Esophagus muscularis mucosa (tissue), 4 donors: Measurements from ENCODE around the gene PIP4K2A. TPM values are rescaled to one million over a fixed set of nuclear protein-coding genes. Genes with fewer than 3 reads are reported as not detected.

Experiments
- DNase-seq: peaks from one replicate; pipeline ENCODE4 v3.0.0-alpha.2; 2017; ENCODE audit errors: extremely low spot score
- H3K27ac ChIP-seq, 4 donors: fragments of 200-600 bp; sonication (generic); replicated peaks in 1 of 4; 1 replicate in 3 of 4; 2 replicates in 1 of 4; pipeline ENCODE4 v1.5.1; 2016 to 2019; ENCODE audit warnings: mild to moderate bottlenecking in 1 of 4
- H3K27me3 ChIP-seq, 4 donors: fragments of 200-600 bp; sonication (generic); one replicate each; pipeline versions ENCODE4 v1.5.1 to v1.6.0; 2016 to 2019
- H3K36me3 ChIP-seq, 4 donors: fragments of 200-600 bp; sonication (generic); one replicate each; pipeline ENCODE4 v1.5.1; 2016 to 2019
- H3K4me1 ChIP-seq, 4 donors: fragments of 200-600 bp; sonication (generic); one replicate each; pipeline ENCODE4 v1.5.1; 2016 to 2019
- H3K4me3 ChIP-seq, 4 donors: fragments of 200-600 bp; sonication (generic); 1 replicate in 2 of 4; 2 replicates in 2 of 4; pipeline ENCODE4 v1.5.1; 2016 to 2019; ENCODE audit warnings: mild to moderate bottlenecking in 4 of 4, moderate library complexity in 1 of 4
- H3K9me3 ChIP-seq, 4 donors: fragments of 200-600 bp; sonication (generic); 1 replicate in 3 of 4; 2 replicates in 1 of 4; pipeline ENCODE4 v1.5.1; 2016 to 2019
- CTCF ChIP-seq, 3 experiments: fragments of 200-600 bp in 2 of 3; fragments of 450-650 bp in 1 of 3; sonication (generic) in 2 of 3; IDR thresholded peaks; one replicate each; pipeline ENCODE4 v1.5.1; 2017 to 2019; ENCODE audit warnings: antibody characterized with exemption in 3 of 3, mild to moderate bottlenecking in 2 of 3, moderate library complexity in 1 of 3
- EP300 ChIP-seq: sonication (generic); formaldehyde crosslinking; IDR thresholded peaks from one replicate; pipeline ENCODE4 v1.6.1; 2017; ENCODE audit warnings: antibody characterized with exemption
- POLR2A ChIP-seq: fragments of 450-650 bp; IDR thresholded peaks from one replicate; pipeline ENCODE4 v1.6.1; 2017; ENCODE audit warnings: antibody characterized with exemption, moderate library complexity, mild to moderate bottlenecking, low read depth
- POLR2AphosphoS5 ChIP-seq, 2 donors: sonication (generic); formaldehyde crosslinking; IDR thresholded peaks; one replicate each; pipeline ENCODE4 v1.6.1; 2017; ENCODE audit warnings: antibody characterized with exemption in 2 of 2
- WGBS: methylation state at CpG from one replicate; pipeline ENCODE4 v1.1.5; 2018; 5-methylcytosine and 5-hydroxymethylcytosine counted together
- intact Hi-C: fragments of 100-400 bp; cut with DNase I; formaldehyde crosslinking; loops from one replicate; pipeline ENCODE4 v1.15.1; 2023
- total RNA-seq, 4 donors: library from RNA; depleted of rRNA; stranded (reverse); fragments of >200 nt; gene quantifications; one replicate each; pipeline versions ENCODE4 v1.1.0 to v1.2.1, GENCODE V29; 2016

The PIP4K2A gene
- total RNA-seq, 4 donors from 2014 or later = 26.2 to 34.3 (median 32.5) TPM

GRCh38 chr10:22599636-22600228, 114.6 kb downstream of the PIP4K2A start:
- H3K27me3 ChIP-seq = no peaks in the 10 kb centered on the region
- H3K27ac ChIP-seq = no peak overlapping the region
- no peaks in the 10 kb centered on the region for H3K9me3 ChIP-seq
- no peak for DNase-seq
- intact Hi-C loops = no loop called here
- TF ChIP-seq POLR2A = no peak
- H3K4me1 ChIP-seq = peaks cover 0 to 8% (median 7%) of the 10 kb centered on the region in 4 donors
- H3K36me3 ChIP-seq = peaks cover 0 to 9% (median 0%) of the 10 kb centered on the region in 4 donors
- H3K4me3 ChIP-seq = no peak overlapping the region
- WGBS = 90% methylated on average over 11 of the region's 11 CpGs

DNA sequence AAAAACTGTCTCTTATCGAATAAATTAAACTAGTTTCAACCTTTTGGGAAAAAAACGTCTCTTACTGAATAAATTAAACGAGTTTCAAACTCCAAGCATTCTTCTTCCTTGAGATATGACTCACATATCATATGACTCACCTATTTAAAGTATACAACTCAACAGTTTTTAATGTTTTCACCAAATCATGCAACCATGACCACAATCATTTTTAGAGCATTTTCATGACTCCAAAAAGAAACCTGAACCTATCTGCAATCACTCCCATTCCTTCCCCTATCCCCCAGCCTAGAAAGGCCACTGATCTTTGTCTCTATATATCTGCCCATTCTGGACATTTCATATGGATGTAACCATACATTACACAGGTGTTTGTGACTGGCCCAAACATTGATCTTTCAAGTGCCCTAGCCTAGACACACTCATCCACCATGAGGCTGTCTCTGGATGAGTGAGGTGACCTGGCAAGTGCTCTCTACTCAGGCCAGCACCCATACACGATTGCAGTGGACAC, 115.3 kb downstream of the PIP4K2A start:
- DNase-seq = no peak
- Histone ChIP-seq H3K36me3 (peaks cover 0 to 9% (median 0%) of the 10 kb centered on the region in 4 donors), H3K4me3 (no peak overlapping the region), H3K4me1 (peaks cover 0 to 5% (median 2%) of the 10 kb centered on the region in 4 donors), H3K9me3 (no peaks in the 10 kb centered on the region), H3K27me3 (no peaks in the 10 kb centered on the region), H3K27ac (no peak overlapping the region)
- WGBS = 44% methylated on average over 4 of the region's 4 CpGs
- intact Hi-C loops = no loop called here
- no peak for TF ChIP-seq POLR2A
- TF ChIP-seq EP300 = no peak
- no peak for TF ChIP-seq CTCF (IDR thresholded peaks at IDR 0.05)
- TF ChIP-seq POLR2AphosphoS5 (IDR thresholded peaks at IDR 0.05) = no peak

GRCh38 chr10:22598478-22598877, 115.9 kb downstream of the PIP4K2A start:
- Histone ChIP-seq H3K27ac (no peak overlapping the region), H3K36me3 (peaks cover 0 to 11% (median 0%) of the 10 kb centered on the region in 4 donors), H3K9me3 (no peaks in the 10 kb centered on the region), H3K27me3 (no peaks in the 10 kb centered on the region), H3K4me3 (no peak overlapping the region), H3K4me1 (peaks cover 0 to 5% (median 2%) of the 10 kb centered on the region in 4 donors)
- TF ChIP-seq POLR2A = no peak
- TF ChIP-seq CTCF (IDR thresholded peaks at IDR 0.05) = no peak
- no peak for TF ChIP-seq EP300
- no peak for TF ChIP-seq POLR2AphosphoS5 (IDR thresholded peaks at IDR 0.05)
- WGBS = 79% methylated on average over 3 of the region's 3 CpGs
- DNase-seq = no peak
- intact Hi-C loops = no loop called here

GRCh38 chr10:22597138-22597537, 117.2 kb downstream of the PIP4K2A start:
- intact Hi-C loops = no loop called here
- TF ChIP-seq EP300 = no peak
- no peak for TF ChIP-seq CTCF (IDR thresholded peaks at IDR 0.05)
- TF ChIP-seq POLR2A = no peak
- no peak for TF ChIP-seq POLR2AphosphoS5 (IDR thresholded peaks at IDR 0.05)
- no peaks in the 10 kb centered on the region for H3K9me3 ChIP-seq
- no peaks in the 10 kb centered on the region for H3K27me3 ChIP-seq
- H3K27ac ChIP-seq = no peak overlapping the region
- 77% methylated on average over 5 of the region's 5 CpGs for WGBS
- peaks cover 0 to 11% (median 0%) of the 10 kb centered on the region in 4 donors for H3K36me3 ChIP-seq
- H3K4me1 ChIP-seq = peaks cover 0 to 5% (median 2%) of the 10 kb centered on the region in 4 donors
- no peak for DNase-seq
- H3K4me3 ChIP-seq = no peak overlapping the region

DNA sequence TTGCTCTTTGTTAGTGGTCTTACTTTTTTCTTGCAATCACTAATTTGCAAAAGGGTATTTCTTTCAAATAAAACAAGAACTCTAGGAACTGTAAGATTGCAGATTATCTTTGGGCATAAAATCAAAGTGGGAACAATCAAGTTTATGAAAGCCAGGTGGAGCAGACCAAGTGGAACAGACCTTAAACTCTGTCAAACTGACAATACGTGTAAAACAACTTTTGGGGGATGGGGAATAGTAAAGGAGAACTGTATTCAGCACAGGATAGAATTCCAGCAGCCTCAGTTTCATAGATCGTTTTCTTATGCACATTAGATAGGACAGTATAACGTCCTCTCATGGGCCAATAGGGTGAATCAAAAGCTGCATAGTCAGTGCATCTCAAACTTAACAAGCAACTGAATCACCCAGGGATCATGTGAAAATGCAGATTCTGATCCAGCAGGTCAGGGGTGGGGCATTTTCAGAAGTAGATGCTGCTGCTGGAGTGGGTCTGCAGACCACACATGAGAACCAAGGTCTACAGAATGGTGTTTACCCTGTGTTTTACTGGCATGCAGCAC, 120.7 kb downstream of the PIP4K2A start:
- TF ChIP-seq POLR2A = no peak
- TF ChIP-seq EP300 = no peak
- no peak for TF ChIP-seq CTCF (IDR thresholded peaks at IDR 0.05)
- TF ChIP-seq POLR2AphosphoS5 (IDR thresholded peaks at IDR 0.05) = no peak
- DNase-seq = no peak
- intact Hi-C loops = no loop called here

More for the DNA sequence above, 120.7 kb downstream of the PIP4K2A start:
- 94% methylated on average over 3 of the region's 3 CpGs for WGBS
- Histone ChIP-seq H3K4me3 (no peak overlapping the region), H3K4me1 (no peaks in the 10 kb centered on the region), H3K36me3 (peaks cover 0 to 24% (median 19%) of the 10 kb centered on the region in 4 donors), H3K27me3 (no peaks in the 10 kb centered on the region), H3K27ac (no peak overlapping the region), H3K9me3 (no peaks in the 10 kb centered on the region)
